ENCODE results near the gene PCBD1.
"Not testable (repeated sequence)": the region's sequence is repeated elsewhere in the genome, so short reads cannot be mapped to it uniquely, and the experiment has no call there.

Gene PCBD1

DNA sequence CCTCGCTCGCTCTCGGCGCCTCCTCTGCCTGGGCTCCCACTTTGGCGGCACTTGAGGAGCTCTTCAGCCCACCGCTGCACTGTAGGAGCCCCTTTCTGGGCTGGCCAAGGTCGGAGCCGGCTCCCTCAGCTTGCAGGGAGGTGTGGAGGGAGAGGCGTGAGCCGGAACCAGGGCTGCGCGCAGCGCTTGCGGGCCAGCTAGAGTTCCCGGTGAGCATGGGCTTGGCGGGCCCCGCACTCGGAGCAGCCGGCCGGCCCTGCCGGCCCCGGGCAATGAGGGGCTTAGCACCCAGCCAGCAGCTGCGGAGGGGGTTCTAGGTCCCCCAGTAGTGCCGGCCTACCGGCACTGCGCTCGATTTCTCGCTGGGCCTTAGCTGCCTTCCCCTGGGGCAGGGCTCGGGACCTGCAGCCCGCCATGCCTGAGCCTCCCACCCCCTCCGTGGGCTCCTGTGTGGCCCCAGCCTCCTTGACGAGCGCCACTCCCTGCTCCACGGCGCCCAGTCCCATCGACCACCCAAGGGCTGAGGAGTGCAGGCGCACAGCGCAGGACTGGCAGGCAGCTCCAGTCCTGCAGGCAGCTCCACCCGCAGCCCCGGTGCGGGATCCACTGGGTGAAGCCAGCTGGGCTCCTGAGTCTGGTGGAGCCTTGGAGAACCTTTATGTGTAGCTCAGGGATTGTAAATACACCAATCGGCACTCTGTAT is 26.7 kb downstream of the PCBD1 start:
- DNase-seq, result not testable (repeated sequence)

- no peak for DNase-seq
Observed at GRCh38 chr10:70858759-70859158, 29.6 kb downstream of the PCBD1 start.

DNA sequence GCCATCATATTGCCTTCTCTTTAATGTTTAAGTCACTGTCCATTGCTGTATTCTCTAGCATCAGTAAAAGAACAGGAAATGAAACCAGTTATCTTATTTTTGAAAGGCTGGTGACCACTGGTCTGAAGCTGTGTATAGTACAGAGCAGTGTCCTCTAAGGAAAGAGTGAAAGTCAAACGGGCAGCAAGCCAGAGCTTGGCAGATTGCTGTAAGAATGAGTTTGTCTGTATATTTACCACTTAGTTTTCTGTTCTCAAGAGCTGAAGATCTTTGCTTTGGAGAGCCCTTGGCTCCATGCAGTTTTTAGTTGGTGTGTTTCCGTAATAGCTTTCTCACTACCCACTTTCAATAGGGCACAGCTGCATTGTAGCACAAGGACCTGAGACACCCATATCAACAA is 31.9 kb downstream of the PCBD1 start:
- DNase-seq, result no peak

GRCh38 chr10:70853457-70853856 is 34.9 kb downstream of the PCBD1 start:
- DNase-seq, result no peak

GRCh38 chr10:70853038-70853437 is 35.3 kb downstream of the PCBD1 start:
- DNase-seq, result no peak

- no peak for DNase-seq
Observed at GRCh38 chr10:70851597-70852475, 36.5 kb downstream of the PCBD1 start.

DNA sequence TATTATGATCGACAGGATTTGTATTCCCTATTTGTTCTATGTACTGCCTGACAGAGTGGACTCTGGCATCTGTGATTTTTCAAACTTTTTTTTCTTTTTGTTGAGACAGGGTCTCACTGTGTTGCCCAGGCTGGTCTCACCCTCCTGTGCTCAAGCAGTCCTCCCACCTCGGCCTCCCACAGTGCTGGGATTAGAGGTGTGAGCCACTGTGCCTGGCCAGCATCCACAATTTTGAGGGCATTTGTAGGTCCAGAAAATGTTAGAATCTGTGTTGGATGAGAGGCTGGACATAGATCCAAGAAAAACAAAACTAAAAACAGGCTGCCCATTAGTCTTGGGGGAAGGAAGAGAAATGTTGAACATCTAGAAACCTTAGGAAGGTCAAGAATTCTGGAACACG is 38.3 kb downstream of the PCBD1 start:
- no peak for DNase-seq

- no peak for DNase-seq
Observed at GRCh38 chr10:70849582-70850016, 38.8 kb downstream of the PCBD1 start.

DNA sequence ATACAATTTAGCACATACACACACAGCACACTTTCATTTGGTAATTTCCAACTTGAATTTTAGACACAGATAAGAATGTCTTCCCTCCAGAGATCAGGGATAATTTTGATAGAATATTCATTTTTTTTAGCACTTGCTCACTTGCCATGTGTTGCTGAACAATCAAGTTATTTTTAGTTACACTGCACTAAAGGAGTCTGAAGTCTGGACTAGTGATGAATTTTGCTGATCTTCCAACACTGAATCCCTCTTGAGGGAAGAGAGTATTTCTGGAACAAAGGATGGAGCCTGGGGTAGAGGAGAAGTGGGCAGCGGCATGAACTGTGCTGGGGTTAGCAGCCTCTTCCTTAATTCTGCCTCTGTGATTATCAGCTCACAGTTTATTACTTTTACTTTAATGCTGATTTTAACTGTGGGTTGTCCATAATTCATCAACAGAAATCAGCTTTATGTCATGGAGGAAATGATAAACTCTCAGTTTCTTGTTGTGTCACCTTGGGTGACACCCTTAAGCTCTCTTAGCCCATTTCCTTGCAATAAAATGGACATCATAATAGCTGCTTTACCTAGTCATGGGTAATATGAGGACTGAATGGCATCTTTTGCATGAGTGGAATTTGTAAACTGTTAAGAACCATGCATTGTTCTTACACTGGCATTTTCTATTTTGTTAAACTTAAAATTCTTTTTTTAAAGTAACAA is 40.6 kb downstream of the PCBD1 start:
- no peak for DNase-seq

- no peak for DNase-seq
Observed at GRCh38 chr10:70846795-70847194, 41.6 kb downstream of the PCBD1 start.

DNA sequence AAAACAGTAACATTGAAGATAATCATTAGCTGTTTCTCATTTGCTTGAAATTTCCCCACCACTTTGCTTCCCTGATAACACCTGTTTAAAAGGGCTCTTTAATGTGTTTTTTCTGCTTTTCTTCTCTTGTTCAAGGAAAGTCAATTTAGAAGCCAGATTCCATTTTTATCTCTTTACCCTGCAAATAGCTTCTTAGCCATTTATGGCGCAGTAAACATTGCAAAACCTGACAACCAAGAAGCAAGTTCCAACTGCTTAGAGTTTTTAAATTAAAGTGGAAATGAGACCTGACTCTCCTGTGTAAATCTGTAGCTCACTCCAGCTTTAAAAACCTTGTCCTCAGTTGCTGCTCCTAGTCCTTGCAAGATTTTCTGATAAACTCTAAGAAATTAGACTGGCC is 42.5 kb downstream of the PCBD1 start:
- no peak for DNase-seq

DNA sequence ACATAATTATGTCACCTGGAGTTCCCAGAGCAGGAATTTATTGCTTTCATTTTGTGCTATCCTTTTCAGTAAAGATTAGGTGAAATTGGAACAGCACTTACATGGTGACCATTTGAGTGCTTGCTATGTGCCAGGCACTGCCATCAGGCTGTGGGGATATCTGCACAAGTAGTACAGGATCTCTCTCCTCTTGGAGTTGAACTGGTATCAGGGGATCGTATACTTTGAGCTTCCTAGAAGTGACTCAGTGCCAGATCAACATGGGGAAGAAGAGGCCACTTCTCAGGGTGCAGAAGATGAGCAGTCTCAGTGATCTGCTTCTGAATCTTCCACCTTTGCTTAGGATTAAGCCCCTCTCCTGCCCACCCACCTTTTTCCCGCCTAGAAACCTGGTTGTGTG is 43.1 kb downstream of the PCBD1 start:
- DNase-seq, result no peak

- DNase-seq, result no peak
Observed at GRCh38 chr10:70843776-70844489, 44.4 kb downstream of the PCBD1 start.

DNA sequence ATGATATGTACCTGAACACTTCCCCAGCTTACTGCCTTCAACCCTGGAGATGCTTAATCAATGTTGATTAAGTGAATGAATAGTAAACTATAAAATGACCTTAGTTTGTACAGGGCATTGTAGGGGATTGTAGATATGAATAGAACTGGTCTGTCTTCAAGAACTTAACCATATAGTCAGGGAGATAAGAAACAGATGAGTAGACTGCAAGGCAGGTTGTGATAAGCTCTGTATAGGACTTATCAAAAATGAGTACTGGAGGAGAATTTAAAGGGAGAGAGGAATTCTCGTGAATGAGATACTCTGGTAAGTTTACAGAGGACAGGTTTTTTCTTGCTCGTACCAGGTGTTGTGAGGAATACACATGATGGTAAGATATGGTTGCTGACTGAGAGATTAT is 45.0 kb downstream of the PCBD1 start:
- no peak for DNase-seq

DNA sequence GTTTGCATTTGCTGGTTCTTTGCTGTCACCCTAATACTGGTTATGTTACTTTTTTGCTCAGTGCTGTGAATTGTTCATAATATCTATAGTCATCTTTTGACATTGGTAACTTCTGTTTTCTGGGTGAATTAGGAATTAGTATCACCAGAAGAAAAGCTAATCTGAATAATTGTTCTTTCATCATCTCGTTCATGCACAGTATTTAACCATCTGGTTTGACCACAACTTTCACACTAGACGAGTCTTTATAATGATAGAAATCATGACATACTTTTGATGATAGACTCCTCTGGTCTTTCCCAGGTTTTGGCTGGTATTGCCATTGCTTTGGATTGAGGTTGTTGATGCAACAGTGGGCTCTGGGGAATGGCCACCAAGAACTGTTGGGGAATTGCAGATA is 47.5 kb downstream of the PCBD1 start:
- no peak for DNase-seq

GRCh38 chr10:70838270-70838805 is 50.0 kb downstream of the PCBD1 start:
- DNase-seq, result no peak

GRCh38 chr10:70837660-70838059 is 50.7 kb downstream of the PCBD1 start:
- no peak for DNase-seq

- no peak for DNase-seq
Observed at GRCh38 chr10:70836319-70836718, 52.0 kb downstream of the PCBD1 start.

DNA sequence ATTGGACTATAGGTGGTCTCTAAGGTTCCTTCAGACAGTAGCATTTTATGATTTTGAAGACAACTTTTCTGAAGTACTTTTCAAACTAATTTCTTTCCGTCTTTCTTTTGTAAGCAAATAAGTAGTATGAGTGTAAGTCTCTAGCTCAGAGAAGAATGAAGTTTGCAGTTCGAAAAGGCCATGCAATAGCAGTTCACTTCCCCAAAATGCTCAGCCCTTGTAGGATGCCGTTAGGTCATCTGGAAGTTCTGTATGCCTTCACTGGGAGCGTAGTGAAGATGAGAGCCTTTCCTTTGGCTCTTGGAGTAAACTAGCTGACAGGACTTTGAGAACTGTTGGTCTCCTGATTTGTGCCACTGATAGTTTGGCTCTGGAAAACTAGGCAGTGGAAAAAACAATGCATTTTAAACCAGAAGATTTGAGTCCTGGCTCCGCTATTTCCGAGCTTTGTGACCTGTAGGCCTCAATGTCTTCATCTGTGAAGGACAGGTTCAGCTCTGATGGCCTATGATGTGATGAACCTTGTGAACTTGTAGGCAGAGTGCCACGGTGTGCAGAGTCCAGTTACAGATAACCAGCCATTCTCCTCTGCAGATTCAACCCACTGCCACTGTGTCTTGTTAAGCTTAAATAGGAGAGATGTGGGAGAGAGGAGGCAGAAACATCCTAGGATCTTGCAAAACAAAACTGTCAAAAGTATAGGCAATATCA is 53.8 kb downstream of the PCBD1 start:
- DNase-seq, result no peak

DNA sequence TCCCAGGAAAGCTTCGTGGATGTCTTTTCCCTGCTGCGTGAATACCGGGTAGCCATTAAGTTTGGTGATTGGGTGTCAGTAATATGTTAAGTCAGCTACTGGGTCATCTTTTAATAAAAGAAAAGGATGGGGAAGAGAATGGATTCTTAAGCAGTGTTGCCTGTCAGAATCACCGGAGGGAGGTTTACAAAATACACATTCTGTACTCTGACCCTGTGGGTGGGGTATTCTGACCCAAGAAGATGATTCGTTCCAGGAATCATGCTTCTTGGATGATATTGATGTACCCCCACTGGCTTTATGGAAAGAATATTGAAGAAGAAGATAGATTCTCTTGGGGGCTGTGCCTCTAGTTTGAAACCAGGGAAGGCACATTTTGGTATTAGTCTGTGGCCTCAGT is 54.3 kb downstream of the PCBD1 start:
- no peak for DNase-seq

- DNase-seq, result no peak
Observed at GRCh38 chr10:70833601-70834000, 54.8 kb downstream of the PCBD1 start.

Measured in NCI-H2081 treated with DMSO at 0.1 percent for 48 hours (cell line).